Eye (tissue), 1 donor: ENCODE results near the gene ENDOU.
A peak's percentile ranks its signal among the peaks of the same experiment; 100 is the strongest.

Source experiments
- DNase-seq: peaks from one replicate; pipeline ENCODE4 v3.0.0-alpha.2; 2015

ENDOU gene

DNA sequence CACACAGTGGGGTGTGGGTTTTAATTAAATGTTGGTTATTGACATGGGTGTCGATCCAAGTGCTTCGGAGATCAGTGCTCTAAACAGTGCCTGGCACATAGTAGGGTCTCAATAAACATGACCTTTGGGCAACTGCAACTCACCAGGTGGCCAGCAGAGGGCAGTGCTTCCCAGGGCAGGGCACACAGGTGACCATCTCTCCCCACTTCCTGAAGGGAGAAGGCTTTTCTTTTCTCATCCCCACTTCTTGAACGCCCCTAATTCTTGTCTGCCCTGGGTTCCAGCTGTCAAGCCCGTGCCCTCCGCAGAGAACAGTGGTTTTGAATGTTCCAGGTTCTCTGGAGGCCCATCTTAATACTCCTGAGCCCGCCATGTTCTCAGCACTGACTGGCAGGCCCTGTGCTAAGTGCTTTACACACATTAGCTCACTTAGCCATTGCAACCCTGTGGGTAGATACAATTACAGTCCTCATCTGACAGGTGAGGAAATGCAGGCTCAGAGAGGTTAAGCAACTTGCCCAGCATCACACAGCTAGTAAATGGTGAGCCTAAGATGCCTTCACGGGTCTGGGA, 17.0 kb upstream of the ENDOU start:
- DNase-seq, result no peak

- DNase-seq, result peak; percentile 73
Measured at GRCh38 chr12:47741340-47741703, 16.0 kb upstream of the ENDOU start.

DNA sequence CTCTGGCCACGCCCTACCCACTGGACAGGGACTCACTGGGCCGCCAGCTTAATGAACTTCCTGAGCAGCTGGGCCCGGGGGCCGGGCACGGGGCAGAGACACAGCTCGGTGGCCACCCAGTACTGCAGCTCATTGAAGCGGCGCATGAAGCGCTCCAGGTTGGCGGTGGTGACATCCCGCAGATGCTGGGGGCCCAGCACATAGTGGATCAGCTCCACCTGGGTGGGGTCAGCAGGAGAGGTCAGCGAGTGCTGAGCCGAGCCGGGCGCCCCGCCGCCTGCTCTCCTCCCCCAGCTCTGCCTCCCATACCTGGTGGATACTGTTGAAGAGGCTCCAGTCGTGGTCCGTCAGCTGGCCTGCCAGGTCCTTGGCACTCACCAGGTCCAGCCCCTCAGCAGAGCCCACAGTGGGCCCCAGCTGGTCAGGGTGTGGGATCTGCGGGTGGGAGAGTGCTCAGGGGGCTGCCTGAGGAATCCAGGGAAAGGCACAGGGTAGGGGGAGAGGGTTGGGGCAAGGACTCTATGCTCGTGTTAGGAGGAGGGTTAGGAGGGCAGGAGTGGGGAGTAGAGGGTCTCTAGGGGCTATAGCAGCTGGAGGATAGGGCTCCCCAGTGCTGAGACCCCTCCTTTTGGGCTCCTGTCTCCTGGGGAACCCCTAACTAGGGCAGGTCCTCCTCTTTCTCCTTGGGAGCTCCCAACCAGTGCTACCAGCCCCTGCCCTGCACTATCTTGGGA, 15.5 kb upstream of the ENDOU start:
- no peak for DNase-seq

DNA sequence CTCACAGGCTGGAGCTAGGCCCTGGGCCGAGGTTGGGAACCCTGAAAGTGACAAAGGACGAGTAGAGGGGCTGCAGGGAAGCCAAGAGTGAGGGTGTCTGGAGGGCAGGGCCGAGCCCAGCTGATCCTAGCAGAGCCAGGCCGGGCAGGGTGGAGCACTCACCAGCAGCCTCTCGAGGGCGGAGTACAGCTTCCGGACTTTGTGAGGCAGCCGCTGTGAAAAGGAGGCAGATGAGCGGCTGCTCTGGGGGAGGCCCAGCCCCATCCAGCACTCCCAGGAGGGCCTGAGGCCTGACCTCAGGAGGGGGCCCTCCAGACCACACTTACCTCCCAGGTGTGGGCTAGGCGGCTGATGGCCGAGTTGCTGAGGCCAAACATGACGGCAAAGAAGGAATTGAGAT, 14.7 kb upstream of the ENDOU start:
- DNase-seq, result no peak

DNA sequence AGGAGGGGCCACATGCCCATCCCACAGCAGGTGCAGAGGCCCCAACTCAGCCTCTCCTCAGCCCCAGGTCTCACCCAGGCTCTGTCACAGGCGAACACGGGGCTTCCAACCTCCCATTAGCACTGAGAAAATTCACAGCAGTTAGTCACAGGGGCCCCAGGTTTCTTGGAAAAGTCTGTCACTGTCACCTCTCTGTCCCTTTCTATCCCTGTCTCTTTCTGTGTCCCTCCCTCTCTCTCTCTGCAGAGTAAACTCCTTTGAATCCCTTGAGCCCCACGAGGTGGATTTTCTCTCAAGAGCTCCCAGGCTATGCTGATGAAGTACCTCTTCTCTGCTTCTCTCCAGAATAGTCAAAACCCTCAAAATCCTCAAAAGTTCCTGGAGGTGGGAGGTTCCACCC, 14.0 kb upstream of the ENDOU start:
- DNase-seq, result no peak

- no peak for DNase-seq
Measured at GRCh38 chr12:47737936-47738594, 12.8 kb upstream of the ENDOU start.

GRCh38 chr12:47736877-47737676, 11.8 kb upstream of the ENDOU start:
- no peak for DNase-seq

DNA sequence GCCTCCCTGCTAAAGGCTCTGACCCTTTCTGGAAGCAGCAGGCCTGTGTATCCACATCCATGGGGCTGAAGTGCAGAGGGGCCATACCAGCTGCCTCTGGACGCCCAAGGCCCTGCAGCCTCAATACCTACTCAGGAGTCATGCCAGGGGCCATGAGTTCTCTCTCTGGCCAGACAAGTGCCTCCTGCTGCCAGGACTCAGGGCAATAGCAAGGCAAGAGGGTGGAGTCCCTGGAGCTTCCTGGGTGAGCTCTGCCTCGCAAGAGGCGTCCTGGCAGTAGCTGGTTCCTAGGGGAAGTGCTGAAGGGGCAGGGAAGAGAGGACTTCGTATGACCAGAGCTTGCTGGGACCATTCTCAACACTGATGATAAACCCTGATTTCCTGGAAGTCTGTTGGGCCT, 10.9 kb upstream of the ENDOU start:
- no peak for DNase-seq

DNA sequence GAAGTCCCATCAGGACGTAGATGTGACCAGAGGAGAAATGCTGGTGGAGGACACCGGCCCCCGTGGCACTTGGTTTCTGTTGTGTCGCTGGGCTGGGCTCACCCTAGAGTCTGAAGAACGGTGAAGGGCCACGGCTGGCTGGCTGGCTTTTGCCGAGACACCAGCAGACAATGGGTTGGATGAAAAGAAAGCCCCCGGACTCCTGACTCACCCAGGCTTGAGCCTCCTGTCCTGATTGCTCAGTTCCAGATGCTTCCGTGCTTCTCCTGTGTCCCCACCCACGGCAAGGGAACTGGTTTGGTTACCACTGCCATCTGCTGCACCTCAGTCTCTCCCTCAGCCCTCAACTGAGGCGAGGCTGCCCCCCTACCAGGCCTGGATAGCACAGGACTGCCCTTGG, 10.4 kb upstream of the ENDOU start:
- no peak for DNase-seq

- DNase-seq, result peak; percentile 80
Measured at GRCh38 chr12:47734725-47735480, 9.6 kb upstream of the ENDOU start.

GRCh38 chr12:47733142-47733541, 7.9 kb upstream of the ENDOU start:
- no peak for DNase-seq

GRCh38 chr12:47732504-47732903, 7.2 kb upstream of the ENDOU start:
- no peak for DNase-seq

DNA sequence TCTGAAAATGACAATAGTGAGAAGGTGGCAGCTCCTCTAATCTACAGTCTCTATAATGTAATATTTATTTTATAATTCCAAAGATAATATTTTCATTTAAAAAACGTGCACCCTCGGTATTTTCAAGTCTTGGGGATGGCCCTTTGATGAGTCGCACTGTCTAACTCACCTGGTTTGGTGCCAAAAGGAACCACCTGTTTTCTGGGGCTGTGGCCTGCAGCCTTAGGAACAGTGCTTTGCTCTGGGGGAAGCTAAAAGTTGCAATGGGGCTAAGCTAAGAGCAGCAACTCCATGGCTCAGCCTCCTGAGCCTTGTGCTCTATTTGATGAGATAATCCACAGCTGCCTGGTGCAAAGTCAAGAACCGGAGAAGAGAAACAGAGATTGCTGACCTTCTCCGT, 6.4 kb upstream of the ENDOU start:
- no peak for DNase-seq

- no peak for DNase-seq
Measured at GRCh38 chr12:47730341-47730744, 5.1 kb upstream of the ENDOU start.

DNA sequence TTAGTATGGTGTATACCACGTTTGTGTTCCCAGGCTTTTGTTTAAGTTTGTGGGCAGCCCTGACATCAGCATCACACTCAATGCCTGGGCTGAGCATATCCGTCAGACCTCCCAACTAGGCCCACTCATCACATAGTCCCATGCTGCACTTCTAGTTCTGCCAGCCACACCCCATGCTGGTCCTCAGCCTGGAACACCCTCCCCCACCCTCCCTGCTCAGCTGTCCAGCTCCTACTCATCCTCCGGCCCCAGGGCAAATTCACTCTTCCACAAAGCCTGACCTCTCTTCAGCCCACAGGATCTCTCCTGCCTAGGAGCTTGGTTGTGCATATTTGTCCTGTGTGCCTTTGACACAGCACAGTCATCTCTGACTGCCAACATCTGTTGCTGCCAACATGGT, 3.9 kb upstream of the ENDOU start:
- DNase-seq, result no peak

DNA sequence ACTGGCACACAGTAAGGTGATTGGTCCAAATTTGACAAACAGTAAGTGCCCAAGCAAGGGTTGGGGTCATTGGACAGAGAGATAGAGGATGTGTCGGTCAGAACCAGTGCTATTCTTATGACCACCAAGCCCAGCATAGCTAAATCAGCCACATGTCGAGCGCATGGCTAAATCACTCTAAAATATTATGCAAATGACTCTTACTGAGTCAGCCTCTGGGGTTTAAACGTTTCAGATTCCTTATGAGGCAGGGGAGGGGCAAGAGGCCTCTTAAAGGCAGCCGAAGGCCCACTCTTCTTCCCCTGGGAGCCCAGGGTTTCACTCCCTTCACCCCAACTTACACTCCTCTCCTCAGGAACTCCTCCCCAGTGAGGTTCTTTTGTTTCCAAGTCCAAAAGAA, 603 bp upstream of the ENDOU start:
- no peak for DNase-seq

GRCh38 chr12:47722941-47723631, 2.2 kb downstream of the ENDOU start:
- DNase-seq, result no peak

GRCh38 chr12:47722136-47722834, 3.0 kb downstream of the ENDOU start:
- DNase-seq, result no peak

DNA sequence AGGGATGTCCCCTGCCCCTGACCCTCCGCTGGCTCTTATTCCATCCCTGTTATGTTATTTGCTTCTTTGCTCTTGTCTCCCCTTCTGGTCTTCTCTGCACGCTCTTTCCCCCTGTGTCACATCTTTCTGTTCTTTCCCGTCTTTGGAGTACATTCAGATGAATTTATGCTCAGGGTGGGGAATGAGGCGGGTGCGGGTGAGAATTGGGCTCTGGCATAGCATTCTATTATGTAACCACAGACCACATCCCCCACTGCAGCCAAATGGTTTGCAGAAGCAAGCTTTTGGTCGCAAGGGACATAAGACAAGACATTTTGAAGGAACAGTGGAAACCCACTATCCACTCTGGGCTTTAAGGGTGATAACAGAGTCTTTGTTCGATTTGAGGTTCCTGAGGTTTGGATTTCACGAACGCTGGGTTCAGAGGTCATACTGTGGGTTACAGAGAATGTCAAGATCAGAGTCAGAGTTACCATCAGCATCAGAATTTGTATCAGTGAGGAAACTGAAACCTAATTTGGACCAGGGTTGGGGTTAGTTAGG, 3.8 kb downstream of the ENDOU start:
- DNase-seq, result no peak

- DNase-seq, result no peak
Measured at GRCh38 chr12:47718531-47718930, 6.8 kb downstream of the ENDOU start.
